ENCODE data around the gene SLC7A11.
A peak's percentile ranks its signal among the peaks of the same experiment; 100 is the strongest.

SLC7A11 gene

GRCh38 chr4:138204507-138204906, 37.6 kb downstream of the SLC7A11 start:
- no peak for DNase-seq

GRCh38 chr4:138202686-138203085, 39.5 kb downstream of the SLC7A11 start:
- DNase-seq: no peak

GRCh38 chr4:138200236-138200590, 41.9 kb downstream of the SLC7A11 start:
- no peak for DNase-seq

GRCh38 chr4:138199568-138200235, 42.4 kb downstream of the SLC7A11 start:
- DNase-seq: no peak

GRCh38 chr4:138196153-138196552, 46.0 kb downstream of the SLC7A11 start:
- no peak for DNase-seq

GRCh38 chr4:138193963-138194362, 48.2 kb downstream of the SLC7A11 start:
- DNase-seq: no peak

GRCh38 chr4:138192113-138192512, 50.0 kb downstream of the SLC7A11 start:
- no peak for DNase-seq

- DNase-seq: no peak
Measured at GRCh38 chr4:138190452-138190858, 51.7 kb downstream of the SLC7A11 start.

- no peak for DNase-seq
Measured at GRCh38 chr4:138189206-138189605, 52.9 kb downstream of the SLC7A11 start.

- no peak for DNase-seq
Measured at GRCh38 chr4:138188406-138189084, 53.6 kb downstream of the SLC7A11 start.

- DNase-seq: no peak
Measured at GRCh38 chr4:138185859-138186645, 56.1 kb downstream of the SLC7A11 start.

- DNase-seq: no peak
Measured at GRCh38 chr4:138184886-138185285, 57.3 kb downstream of the SLC7A11 start.

GRCh38 chr4:138182838-138183426, 59.2 kb downstream of the SLC7A11 start:
- DNase-seq: peak; percentile 42

- no peak for DNase-seq
Measured at GRCh38 chr4:138181287-138181686, 60.9 kb downstream of the SLC7A11 start.

- no peak for DNase-seq
Measured at GRCh38 chr4:138178566-138178965, 63.6 kb downstream of the SLC7A11 start.

GRCh38 chr4:138177278-138177968, 64.7 kb downstream of the SLC7A11 start:
- DNase-seq: no peak

GRCh38 chr4:138174981-138175794, 67.0 kb downstream of the SLC7A11 start:
- peak; percentile 92 for DNase-seq

- peak; percentile 74 for DNase-seq
Measured at GRCh38 chr4:138164208-138164607, 77.9 kb downstream of the SLC7A11 start.

GRCh38 chr4:138163171-138163570, 79.0 kb downstream of the SLC7A11 start:
- no peak for DNase-seq

GRCh38 chr4:138162259-138162658, 79.9 kb downstream of the SLC7A11 start:
- DNase-seq: peak; percentile 73

- peak; percentile 52 for DNase-seq
Measured at GRCh38 chr4:138161351-138161750, 80.8 kb downstream of the SLC7A11 start.

GRCh38 chr4:138158746-138159297, 83.3 kb downstream of the SLC7A11 start:
- no peak for DNase-seq

Data from NCI-H2171 treated with DMSO at 0.1 percent for 48 hours (cell line).